HepG2 (cell line): Measurements from ENCODE around the gene CHID1. TPM values are rescaled to one million over a fixed set of nuclear protein-coding genes. Genes with fewer than 3 reads are reported as not detected.

ENCODE experiments used
- ARHGAP35 ChIP-seq: sonication (generic); formaldehyde crosslinking; IDR thresholded peaks from 2 replicates; pipeline ENCODE4 v1.9.0; 2022; ENCODE audit warnings: mild to moderate bottlenecking, inconsistent platforms, moderate library complexity, missing genetic modification reagents, borderline replicate concordance
- HIVEP1 ChIP-seq: sonication (generic); formaldehyde crosslinking; IDR thresholded peaks from 2 replicates; pipeline ENCODE4 v1.4.0; 2020; ENCODE audit warnings: mild to moderate bottlenecking, missing genetic modification reagents
- HNF4A ChIP-seq: sonication (generic); formaldehyde crosslinking; IDR thresholded peaks from 2 replicates; pipeline ENCODE4 v1.4.0; 2020; ENCODE audit warnings: missing genetic modification reagents
- HNF4G ChIP-seq, 2 experiments: sonication (generic) in 1 of 2; formaldehyde crosslinking in 1 of 2; IDR thresholded peaks; 2 replicates each; pipeline versions ENCODE4 v1.4.0 to v1.6.1; 2011 to 2020; ENCODE audit warnings: borderline replicate concordance in 2 of 2, low read depth in 2 of 2, mild to moderate bottlenecking in 2 of 2, low read length in 1 of 2, missing genetic modification reagents in 1 of 2, moderate library complexity in 1 of 2
- KDM4B ChIP-seq: sonication (generic); formaldehyde crosslinking; IDR thresholded peaks from 2 replicates; pipeline ENCODE4 v1.4.0; 2020; ENCODE audit warnings: missing genetic modification reagents
- MIER3 ChIP-seq: IDR thresholded peaks from 2 replicates; pipeline ENCODE4 v1.6.1; 2016; ENCODE audit warnings: missing compliant biosample characterization, borderline replicate concordance
- NKX3-1 ChIP-seq: sonication (generic); formaldehyde crosslinking; IDR thresholded peaks from 2 replicates; pipeline ENCODE4 v1.5.0; 2020; ENCODE audit warnings: missing genetic modification reagents
- PRMT3 ChIP-seq: sonication (generic); formaldehyde crosslinking; IDR thresholded peaks from 2 replicates; pipeline ENCODE4 v1.8.1; 2022; ENCODE audit warnings: low read depth, mild to moderate bottlenecking, moderate library complexity, missing genetic modification reagents, borderline replicate concordance
- STAG1 ChIP-seq: sonication (generic); formaldehyde crosslinking; IDR thresholded peaks from 2 replicates; pipeline ENCODE4 v1.4.0; 2020; ENCODE audit warnings: missing genetic modification reagents
- ZFP36L1 ChIP-seq: sonication (generic); formaldehyde crosslinking; IDR thresholded peaks from 2 replicates; pipeline ENCODE4 v1.8.0; 2022; ENCODE audit warnings: mild to moderate bottlenecking, missing genetic modification reagents, moderate library complexity
- ZMYM3 ChIP-seq: sonication (generic); formaldehyde crosslinking; IDR thresholded peaks from 2 replicates; pipeline ENCODE4 v1.5.1; 2020; ENCODE audit warnings: mild to moderate bottlenecking, missing genetic modification reagents
- ZNF235 ChIP-seq: sonication (generic); formaldehyde crosslinking; IDR thresholded peaks from 2 replicates; pipeline ENCODE4 v1.8.1; 2023; ENCODE audit warnings: mild to moderate bottlenecking, missing genetic modification reagents, borderline replicate concordance
- ZNF331 ChIP-seq: sonication (generic); formaldehyde crosslinking; IDR thresholded peaks from 2 replicates; pipeline ENCODE4 v1.4.0; 2020; ENCODE audit warnings: missing genetic modification reagents
- ZNF432 ChIP-seq: sonication (generic); formaldehyde crosslinking; IDR thresholded peaks from 2 replicates; pipeline ENCODE4 v1.5.0; 2020; ENCODE audit warnings: missing genetic modification reagents, mild to moderate bottlenecking, borderline replicate concordance
- ZNF672 ChIP-seq: sonication (generic); formaldehyde crosslinking; IDR thresholded peaks from 2 replicates; pipeline ENCODE4 v1.8.1; 2022; ENCODE audit warnings: missing genetic modification reagents
- ZNF749 ChIP-seq: sonication (generic); formaldehyde crosslinking; IDR thresholded peaks from 2 replicates; pipeline ENCODE4 v1.8.0; 2022; ENCODE audit warnings: mild to moderate bottlenecking, missing genetic modification reagents, moderate library complexity, borderline replicate concordance
- ZNF772 ChIP-seq: sonication (generic); formaldehyde crosslinking; IDR thresholded peaks from 2 replicates; pipeline ENCODE4 v1.5.0; 2020; ENCODE audit warnings: mild to moderate bottlenecking, missing genetic modification reagents
- polyA plus RNA-seq, 8 experiments: library from polyadenylated mRNA; depleted of rRNA in 3 of 8; stranded (reverse) in 7 of 8; unstranded in 1 of 8; fragments of >200 nt; fragmentation: Illumina TruSeq in 4 of 8; extraction: Trizol in 4 of 8; gene quantifications; 2 replicates each; pipeline versions ENCODE4 v1.2.1 to v1.2.3, GENCODE V29; 2011 to 2016; ENCODE audit warnings: low read depth in 4 of 8, missing spikeins in 1 of 8, mixed read lengths in 1 of 8; ENCODE audit not compliant: insufficient read depth in 1 of 8
- total RNA-seq, 5 experiments: library from RNA; depleted of rRNA; stranded (reverse); fragments of >200 nt; fragmentation: Illumina TruSeq; extraction: Trizol; gene quantifications; 2 replicates each; pipeline ENCODE4 v1.2.3, GENCODE V29; 2016; ENCODE audit warnings: low read depth in 1 of 5
- TF ChIP-seq, protein P1 (sequence below): sonication (generic); formaldehyde crosslinking; IDR thresholded peaks from 2 replicates; pipeline ENCODE4 v1.5.0; 2020; ENCODE audit warnings: missing genetic modification reagents
- TF ChIP-seq, protein P2 (sequence below): sonication (generic); formaldehyde crosslinking; conservative IDR thresholded peaks from 2 replicates; pipeline ENCODE4 v1.8.0; 2022; ENCODE audit warnings: mild to moderate bottlenecking, moderate library complexity, missing genetic modification reagents
- TF ChIP-seq, protein P3 (sequence below): sonication (generic); formaldehyde crosslinking; IDR thresholded peaks from 2 replicates; pipeline ENCODE4 v1.8.0; 2022; ENCODE audit warnings: missing genetic modification reagents, mild to moderate bottlenecking, moderate library complexity, borderline replicate concordance
- TF ChIP-seq, protein P4 (sequence below): sonication (generic); formaldehyde crosslinking; IDR thresholded peaks from 2 replicates; pipeline ENCODE4 v1.8.1; 2023; ENCODE audit warnings: mild to moderate bottlenecking, missing genetic modification reagents, borderline replicate concordance
- TF ChIP-seq, protein P5 (sequence below): IDR thresholded peaks from 2 replicates; pipeline ENCODE4 v1.6.1; 2016

Gene CHID1
- total and polyA plus RNA-seq, 2 of the 13 experiments (the other 11 are each of a cell fraction or from before 2014, with no cell fraction given): 65.1 to 93.6 TPM

DNA sequence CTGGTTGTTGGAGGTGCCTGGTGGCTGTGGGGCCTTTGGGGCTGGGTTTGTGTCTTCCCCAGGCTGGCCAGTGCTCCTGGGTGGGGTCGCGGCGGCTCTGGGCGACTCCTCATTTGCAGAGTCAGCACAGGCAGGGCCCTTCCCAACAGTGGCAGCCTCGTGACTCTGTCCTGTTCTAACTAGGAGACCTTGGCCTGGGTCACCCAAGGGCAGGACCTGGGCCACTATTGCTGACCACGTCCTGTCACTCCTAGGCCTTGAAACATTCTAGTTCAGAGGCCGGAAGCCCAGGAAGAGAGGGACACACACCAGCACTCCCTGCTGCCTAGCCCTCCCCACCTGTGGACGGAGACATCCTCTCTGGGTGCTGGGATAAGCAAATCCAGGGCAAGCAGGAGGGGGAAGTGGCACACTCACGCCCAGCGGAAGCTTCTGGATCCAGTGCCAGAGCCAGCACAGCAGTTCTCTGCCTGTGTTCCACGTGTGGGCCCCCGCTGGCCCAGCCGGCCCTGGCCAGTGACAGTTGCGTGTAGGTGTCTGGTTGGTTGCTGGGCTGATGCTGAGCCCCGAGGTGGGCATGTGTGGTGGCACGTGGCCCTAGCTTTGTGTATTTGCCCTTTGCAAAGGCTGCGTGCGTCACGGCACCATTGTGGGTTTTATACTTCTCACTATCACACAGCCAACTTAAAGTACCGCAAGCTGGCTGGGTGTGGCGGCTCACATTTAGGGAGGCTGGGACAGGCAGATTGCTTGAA is 4.3 kb upstream of the CHID1 start (continued):
- TF ChIP-seq, protein P1, sequence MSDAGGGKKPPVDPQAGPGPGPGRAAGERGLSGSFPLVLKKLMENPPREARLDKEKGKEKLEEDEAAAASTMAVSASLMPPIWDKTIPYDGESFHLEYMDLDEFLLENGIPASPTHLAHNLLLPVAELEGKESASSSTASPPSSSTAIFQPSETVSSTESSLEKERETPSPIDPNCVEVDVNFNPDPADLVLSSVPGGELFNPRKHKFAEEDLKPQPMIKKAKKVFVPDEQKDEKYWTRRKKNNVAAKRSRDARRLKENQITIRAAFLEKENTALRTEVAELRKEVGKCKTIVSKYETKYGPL (CRISPR knock-in tag): no peak
- TF ChIP-seq STAG1 (CRISPR knock-in tag) (0 out of 2 replicates have a peak, but pooled peaks have one; percentile 1), NKX3-1 (CRISPR knock-in tag) (no peak), HNF4G (IDR thresholded peaks at IDR 0.05; ENCODE audit: borderline replicate concordance, low read depth, low read length) (no peak), HNF4G (CRISPR knock-in tag; IDR thresholded peaks at IDR 0.05; ENCODE audit: borderline replicate concordance, low read depth) (no peak; the same call in 1 of the 2 replicates), MIER3 (CRISPR knock-in tag) (0 out of 2 replicates have a peak, but pooled peaks have one; percentile 33), HNF4A (CRISPR knock-in tag) (peak; percentile 70), ZNF235 (CRISPR knock-in tag) (no peak), HIVEP1 (CRISPR knock-in tag) (no peak), ZMYM3 (peak; percentile 13; the same call in 1 of the 2 replicates), ZNF749 (CRISPR knock-in tag) (no peak), PRMT3 (CRISPR knock-in tag) (no peak), ARHGAP35 (CRISPR knock-in tag) (no peak), KDM4B (CRISPR knock-in tag) (no peak), ZNF331 (CRISPR knock-in tag) (peak; percentile 68; the same call in 1 of the 2 replicates), ZNF672 (no peak), ZNF772 (peak; percentile 76; the same call in 1 of the 2 replicates), ZFP36L1 (CRISPR knock-in tag) (no peak), ZNF432 (no peak)
- TF ChIP-seq, protein P2, sequence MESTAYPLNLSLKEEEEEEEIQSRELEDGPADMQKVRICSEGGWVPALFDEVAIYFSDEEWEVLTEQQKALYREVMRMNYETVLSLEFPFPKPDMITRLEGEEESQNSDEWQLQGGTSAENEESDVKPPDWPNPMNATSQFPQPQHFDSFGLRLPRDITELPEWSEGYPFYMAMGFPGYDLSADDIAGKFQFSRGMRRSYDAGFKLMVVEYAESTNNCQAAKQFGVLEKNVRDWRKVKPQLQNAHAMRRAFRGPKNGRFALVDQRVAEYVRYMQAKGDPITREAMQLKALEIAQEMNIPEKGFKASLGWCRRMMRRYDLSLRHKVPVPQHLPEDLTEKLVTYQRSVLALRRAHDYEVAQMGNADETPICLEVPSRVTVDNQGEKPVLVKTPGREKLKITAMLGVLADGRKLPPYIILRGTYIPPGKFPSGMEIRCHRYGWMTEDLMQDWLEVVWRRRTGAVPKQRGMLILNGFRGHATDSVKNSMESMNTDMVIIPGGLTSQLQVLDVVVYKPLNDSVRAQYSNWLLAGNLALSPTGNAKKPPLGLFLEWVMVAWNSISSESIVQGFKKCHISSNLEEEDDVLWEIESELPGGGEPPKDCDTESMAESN (CRISPR knock-in tag): no peak; the same call in 1 of the 2 replicates
- TF ChIP-seq, protein P3, sequence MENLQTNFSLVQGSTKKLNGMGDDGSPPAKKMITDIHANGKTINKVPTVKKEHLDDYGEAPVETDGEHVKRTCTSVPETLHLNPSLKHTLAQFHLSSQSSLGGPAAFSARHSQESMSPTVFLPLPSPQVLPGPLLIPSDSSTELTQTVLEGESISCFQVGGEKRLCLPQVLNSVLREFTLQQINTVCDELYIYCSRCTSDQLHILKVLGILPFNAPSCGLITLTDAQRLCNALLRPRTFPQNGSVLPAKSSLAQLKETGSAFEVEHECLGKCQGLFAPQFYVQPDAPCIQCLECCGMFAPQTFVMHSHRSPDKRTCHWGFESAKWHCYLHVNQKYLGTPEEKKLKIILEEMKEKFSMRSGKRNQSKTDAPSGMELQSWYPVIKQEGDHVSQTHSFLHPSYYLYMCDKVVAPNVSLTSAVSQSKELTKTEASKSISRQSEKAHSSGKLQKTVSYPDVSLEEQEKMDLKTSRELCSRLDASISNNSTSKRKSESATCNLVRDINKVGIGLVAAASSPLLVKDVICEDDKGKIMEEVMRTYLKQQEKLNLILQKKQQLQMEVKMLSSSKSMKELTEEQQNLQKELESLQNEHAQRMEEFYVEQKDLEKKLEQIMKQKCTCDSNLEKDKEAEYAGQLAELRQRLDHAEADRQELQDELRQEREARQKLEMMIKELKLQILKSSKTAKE: 0 out of 2 replicates have a peak, but pooled peaks have one; percentile 58
- TF ChIP-seq, protein P4, sequence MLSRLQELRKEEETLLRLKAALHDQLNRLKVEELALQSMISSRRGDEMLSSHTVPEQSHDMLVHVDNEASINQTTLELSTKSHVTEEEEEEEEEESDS (CRISPR knock-in tag): no peak
- TF ChIP-seq, protein P5, sequence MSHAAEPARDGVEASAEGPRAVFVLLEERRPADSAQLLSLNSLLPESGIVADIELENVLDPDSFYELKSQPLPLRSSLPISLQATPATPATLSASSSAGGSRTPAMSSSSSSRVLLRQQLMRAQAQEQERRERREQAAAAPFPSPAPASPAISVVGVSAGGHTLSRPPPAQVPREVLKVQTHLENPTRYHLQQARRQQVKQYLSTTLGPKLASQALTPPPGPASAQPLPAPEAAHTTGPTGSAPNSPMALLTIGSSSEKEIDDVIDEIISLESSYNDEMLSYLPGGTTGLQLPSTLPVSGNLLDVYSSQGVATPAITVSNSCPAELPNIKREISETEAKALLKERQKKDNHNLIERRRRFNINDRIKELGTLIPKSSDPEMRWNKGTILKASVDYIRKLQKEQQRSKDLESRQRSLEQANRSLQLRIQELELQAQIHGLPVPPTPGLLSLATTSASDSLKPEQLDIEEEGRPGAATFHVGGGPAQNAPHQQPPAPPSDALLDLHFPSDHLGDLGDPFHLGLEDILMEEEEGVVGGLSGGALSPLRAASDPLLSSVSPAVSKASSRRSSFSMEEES (CRISPR knock-in tag): peak; percentile 96
